ENCODE results near the gene SLIT1. TPM values are rescaled to one million over a fixed set of nuclear protein-coding genes. Genes with fewer than 3 reads are reported as not detected.

The SLIT1 gene
- total and polyA plus RNA-seq, 2 of the 8 experiments (the other 6 are each of a cell fraction or from before 2014, with no cell fraction given): 0.70 to 0.88 TPM

DNA sequence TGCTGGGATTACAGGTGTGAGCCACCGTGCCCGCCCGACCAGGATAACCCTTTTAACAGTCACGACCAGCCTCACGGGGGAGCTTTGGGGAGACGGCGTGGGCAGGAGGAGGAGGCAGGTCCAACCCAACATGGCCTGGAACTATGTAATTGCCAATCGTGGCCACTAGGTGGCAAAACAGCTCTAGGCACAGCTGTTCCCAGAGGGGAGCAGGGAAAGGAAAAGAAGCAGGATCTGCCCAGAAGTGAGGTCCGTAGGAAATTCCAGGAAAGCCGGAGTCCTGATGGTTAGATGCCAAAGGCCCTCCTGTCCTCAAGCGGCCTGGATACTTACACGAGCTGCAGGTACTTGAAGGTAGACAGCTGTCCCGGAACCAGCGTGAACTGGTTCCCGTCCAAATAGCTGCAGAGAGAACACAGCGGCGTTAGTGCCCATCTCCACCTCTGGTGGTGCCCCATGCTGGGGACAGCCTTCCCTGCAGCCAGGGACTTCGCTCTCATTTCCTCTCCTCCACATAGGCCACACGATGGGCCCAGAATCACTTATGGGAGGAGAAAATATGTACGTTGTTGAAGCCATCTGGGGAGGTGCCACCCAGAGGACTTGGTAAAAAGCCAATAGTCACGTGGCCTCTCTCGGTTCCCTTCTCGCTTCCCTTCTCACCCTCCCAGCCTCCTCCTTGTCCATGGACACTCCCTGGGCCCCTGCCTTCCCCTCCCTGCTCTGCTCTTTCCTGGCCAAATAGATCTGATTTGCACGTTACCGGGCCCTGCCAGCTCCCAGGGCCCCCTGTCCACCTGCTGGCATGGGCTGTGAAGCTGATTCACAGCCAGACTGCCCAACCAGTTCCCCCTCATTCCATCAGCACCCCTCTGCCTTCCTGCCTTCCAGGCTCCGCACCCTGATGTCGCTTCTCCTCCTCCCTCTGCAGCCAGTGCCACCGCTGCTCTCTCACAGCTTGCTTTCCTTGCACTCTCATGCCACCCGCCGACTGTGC lies 148.1 kb downstream of the SLIT1 start (continued):
- TF ChIP-seq, protein P1, sequence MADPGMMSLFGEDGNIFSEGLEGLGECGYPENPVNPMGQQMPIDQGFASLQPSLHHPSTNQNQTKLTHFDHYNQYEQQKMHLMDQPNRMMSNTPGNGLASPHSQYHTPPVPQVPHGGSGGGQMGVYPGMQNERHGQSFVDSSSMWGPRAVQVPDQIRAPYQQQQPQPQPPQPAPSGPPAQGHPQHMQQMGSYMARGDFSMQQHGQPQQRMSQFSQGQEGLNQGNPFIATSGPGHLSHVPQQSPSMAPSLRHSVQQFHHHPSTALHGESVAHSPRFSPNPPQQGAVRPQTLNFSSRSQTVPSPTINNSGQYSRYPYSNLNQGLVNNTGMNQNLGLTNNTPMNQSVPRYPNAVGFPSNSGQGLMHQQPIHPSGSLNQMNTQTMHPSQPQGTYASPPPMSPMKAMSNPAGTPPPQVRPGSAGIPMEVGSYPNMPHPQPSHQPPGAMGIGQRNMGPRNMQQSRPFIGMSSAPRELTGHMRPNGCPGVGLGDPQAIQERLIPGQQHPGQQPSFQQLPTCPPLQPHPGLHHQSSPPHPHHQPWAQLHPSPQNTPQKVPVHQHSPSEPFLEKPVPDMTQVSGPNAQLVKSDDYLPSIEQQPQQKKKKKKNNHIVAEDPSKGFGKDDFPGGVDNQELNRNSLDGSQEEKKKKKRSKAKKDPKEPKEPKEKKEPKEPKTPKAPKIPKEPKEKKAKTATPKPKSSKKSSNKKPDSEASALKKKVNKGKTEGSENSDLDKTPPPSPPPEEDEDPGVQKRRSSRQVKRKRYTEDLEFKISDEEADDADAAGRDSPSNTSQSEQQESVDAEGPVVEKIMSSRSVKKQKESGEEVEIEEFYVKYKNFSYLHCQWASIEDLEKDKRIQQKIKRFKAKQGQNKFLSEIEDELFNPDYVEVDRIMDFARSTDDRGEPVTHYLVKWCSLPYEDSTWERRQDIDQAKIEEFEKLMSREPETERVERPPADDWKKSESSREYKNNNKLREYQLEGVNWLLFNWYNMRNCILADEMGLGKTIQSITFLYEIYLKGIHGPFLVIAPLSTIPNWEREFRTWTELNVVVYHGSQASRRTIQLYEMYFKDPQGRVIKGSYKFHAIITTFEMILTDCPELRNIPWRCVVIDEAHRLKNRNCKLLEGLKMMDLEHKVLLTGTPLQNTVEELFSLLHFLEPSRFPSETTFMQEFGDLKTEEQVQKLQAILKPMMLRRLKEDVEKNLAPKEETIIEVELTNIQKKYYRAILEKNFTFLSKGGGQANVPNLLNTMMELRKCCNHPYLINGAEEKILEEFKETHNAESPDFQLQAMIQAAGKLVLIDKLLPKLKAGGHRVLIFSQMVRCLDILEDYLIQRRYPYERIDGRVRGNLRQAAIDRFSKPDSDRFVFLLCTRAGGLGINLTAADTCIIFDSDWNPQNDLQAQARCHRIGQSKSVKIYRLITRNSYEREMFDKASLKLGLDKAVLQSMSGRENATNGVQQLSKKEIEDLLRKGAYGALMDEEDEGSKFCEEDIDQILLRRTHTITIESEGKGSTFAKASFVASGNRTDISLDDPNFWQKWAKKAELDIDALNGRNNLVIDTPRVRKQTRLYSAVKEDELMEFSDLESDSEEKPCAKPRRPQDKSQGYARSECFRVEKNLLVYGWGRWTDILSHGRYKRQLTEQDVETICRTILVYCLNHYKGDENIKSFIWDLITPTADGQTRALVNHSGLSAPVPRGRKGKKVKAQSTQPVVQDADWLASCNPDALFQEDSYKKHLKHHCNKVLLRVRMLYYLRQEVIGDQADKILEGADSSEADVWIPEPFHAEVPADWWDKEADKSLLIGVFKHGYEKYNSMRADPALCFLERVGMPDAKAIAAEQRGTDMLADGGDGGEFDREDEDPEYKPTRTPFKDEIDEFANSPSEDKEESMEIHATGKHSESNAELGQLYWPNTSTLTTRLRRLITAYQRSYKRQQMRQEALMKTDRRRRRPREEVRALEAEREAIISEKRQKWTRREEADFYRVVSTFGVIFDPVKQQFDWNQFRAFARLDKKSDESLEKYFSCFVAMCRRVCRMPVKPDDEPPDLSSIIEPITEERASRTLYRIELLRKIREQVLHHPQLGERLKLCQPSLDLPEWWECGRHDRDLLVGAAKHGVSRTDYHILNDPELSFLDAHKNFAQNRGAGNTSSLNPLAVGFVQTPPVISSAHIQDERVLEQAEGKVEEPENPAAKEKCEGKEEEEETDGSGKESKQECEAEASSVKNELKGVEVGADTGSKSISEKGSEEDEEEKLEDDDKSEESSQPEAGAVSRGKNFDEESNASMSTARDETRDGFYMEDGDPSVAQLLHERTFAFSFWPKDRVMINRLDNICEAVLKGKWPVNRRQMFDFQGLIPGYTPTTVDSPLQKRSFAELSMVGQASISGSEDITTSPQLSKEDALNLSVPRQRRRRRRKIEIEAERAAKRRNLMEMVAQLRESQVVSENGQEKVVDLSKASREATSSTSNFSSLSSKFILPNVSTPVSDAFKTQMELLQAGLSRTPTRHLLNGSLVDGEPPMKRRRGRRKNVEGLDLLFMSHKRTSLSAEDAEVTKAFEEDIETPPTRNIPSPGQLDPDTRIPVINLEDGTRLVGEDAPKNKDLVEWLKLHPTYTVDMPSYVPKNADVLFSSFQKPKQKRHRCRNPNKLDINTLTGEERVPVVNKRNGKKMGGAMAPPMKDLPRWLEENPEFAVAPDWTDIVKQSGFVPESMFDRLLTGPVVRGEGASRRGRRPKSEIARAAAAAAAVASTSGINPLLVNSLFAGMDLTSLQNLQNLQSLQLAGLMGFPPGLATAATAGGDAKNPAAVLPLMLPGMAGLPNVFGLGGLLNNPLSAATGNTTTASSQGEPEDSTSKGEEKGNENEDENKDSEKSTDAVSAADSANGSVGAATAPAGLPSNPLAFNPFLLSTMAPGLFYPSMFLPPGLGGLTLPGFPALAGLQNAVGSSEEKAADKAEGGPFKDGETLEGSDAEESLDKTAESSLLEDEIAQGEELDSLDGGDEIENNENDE (IDR thresholded peaks at IDR 0.05; ENCODE audit: insufficient replicate concordance, low read length): no peak
- TF ChIP-seq ZNF274 (IDR thresholded peaks at IDR 0.05; ENCODE audit: borderline replicate concordance, extremely low read depth, low read length): no peak
- TF ChIP-seq BCL11A (IDR thresholded peaks at IDR 0.05; ENCODE audit: low read depth in 2 of 2, low read length in 2 of 2): no peak
- TF ChIP-seq CHD1 (IDR thresholded peaks at IDR 0.05; ENCODE audit: low read depth, low read length): no peak
- TF ChIP-seq POLR2AphosphoS5 (IDR thresholded peaks at IDR 0.05; ENCODE audit: low read depth, low read length): no peak
- TF ChIP-seq SAP30 (IDR thresholded peaks at IDR 0.05; ENCODE audit: insufficient read depth, insufficient replicate concordance, low read length): no peak
- TF ChIP-seq, protein P2, sequence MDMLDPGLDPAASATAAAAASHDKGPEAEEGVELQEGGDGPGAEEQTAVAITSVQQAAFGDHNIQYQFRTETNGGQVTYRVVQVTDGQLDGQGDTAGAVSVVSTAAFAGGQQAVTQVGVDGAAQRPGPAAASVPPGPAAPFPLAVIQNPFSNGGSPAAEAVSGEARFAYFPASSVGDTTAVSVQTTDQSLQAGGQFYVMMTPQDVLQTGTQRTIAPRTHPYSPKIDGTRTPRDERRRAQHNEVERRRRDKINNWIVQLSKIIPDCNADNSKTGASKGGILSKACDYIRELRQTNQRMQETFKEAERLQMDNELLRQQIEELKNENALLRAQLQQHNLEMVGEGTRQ (IDR thresholded peaks at IDR 0.05; ENCODE audit: low read length): no peak

Data from H1 (cell line).